ENCODE measurements around the gene MYO10. TPM values are rescaled to one million over a fixed set of nuclear protein-coding genes. Genes with fewer than 3 reads are reported as not detected.
A peak's percentile ranks its signal among the peaks of the same experiment; 100 is the strongest.
"Not testable (repeated sequence)": the region's sequence is repeated elsewhere in the genome, so short reads cannot be mapped to it uniquely, and the experiment has no call there.

MYO10 gene
- total and polyA plus RNA-seq, 8 donors = 32.6 to 71.5 (median 65.0) TPM

GRCh38 chr5:16749626-16750025 is 186.5 kb downstream of the MYO10 start:
- Histone ChIP-seq H3K9me3 (no peaks in the 10 kb centered on the region), H3K36me3 (peaks cover 0 to 4% of the 10 kb centered on the region in 2 donors), H3K4me3 (no peak overlapping the region), H3K4me1 (no peaks in the 10 kb centered on the region), H3K27ac (no peak overlapping the region), H3K27me3 (no peaks in the 10 kb centered on the region)
- DNase-seq = no peak
- intact Hi-C loops (cut with DNase I) = no loop called here
- no peak for ATAC-seq
- no peak for TF ChIP-seq CTCF (IDR thresholded peaks at IDR 0.05)

GRCh38 chr5:16744164-16744880 is 191.8 kb downstream of the MYO10 start:
- no peak for ATAC-seq

GRCh38 chr5:16742938-16743337 is 193.2 kb downstream of the MYO10 start:
- ATAC-seq (peak; percentile 60), DNase-seq (no peak)
- no peaks in the 10 kb centered on the region for H3K27me3 ChIP-seq
- H3K9me3 ChIP-seq = no peaks in the 10 kb centered on the region
- intact Hi-C loops (cut with DNase I) = no loop called here
- no peak overlapping the region for H3K27ac ChIP-seq
- TF ChIP-seq CTCF (IDR thresholded peaks at IDR 0.05) = no peak
- H3K4me1 ChIP-seq = peaks cover 0 to 6% of the 10 kb centered on the region in 2 donors
- H3K4me3 ChIP-seq = no peak overlapping the region
- no peaks in the 10 kb centered on the region for H3K36me3 ChIP-seq

More at GRCh38 chr5:16744164-16744880, 191.8 kb downstream of the MYO10 start:
- H3K27ac ChIP-seq = no peak overlapping the region
- no peaks in the 10 kb centered on the region for H3K27me3 ChIP-seq
- H3K4me1 ChIP-seq = peaks cover 0 to 3% of the 10 kb centered on the region in 2 donors
- no peaks in the 10 kb centered on the region for H3K36me3 ChIP-seq
- intact Hi-C loops (cut with DNase I) = no loop called here
- no peak for DNase-seq
- H3K9me3 ChIP-seq = no peaks in the 10 kb centered on the region
- TF ChIP-seq CTCF (IDR thresholded peaks at IDR 0.05) = no peak
- no peak overlapping the region for H3K4me3 ChIP-seq

DNA sequence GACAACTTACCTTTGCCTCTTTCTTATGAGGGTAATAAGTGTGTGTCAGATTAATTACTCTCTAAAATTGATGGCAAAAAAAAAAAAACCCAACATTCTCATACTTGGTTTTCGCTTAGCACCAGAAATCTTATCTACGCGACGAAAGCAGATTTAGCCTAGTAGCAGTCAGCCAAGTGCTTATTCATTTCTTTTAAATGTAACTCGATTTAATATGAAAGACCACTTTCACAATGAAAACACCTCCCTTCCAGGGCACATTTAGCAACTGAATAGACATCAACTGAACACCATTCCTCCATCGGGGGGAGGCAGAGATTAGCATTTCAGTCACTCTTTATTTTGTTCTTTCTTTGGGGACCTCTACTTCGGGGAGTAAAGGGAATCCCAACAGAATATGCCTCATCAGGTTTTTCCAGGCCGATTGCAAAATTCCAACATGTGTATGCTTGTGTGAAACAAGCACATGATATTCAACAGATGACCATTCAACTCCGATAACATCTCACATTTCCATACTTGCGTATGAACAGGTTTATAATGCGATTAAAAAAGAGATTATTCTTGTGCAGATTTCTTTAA is 195.2 kb downstream of the MYO10 start:
- DNase-seq = no peak
- H3K27ac ChIP-seq = peak overlapping the region in 1 of 2 donors; percentile 16
- H3K36me3 ChIP-seq = no peaks in the 10 kb centered on the region
- H3K27me3 ChIP-seq = no peaks in the 10 kb centered on the region
- no peaks in the 10 kb centered on the region for H3K9me3 ChIP-seq
- no peak overlapping the region for H3K4me3 ChIP-seq
- no peak for TF ChIP-seq CTCF (IDR thresholded peaks at IDR 0.05)
- H3K4me1 ChIP-seq = peaks cover 9 to 26% of the 10 kb centered on the region in 2 donors
- intact Hi-C loops (cut with DNase I) = no loop called here
- no peak for ATAC-seq

- DNase-seq (no peak), ATAC-seq (no peak)
- no peak overlapping the region for H3K27ac ChIP-seq
- peaks cover 16 to 28% of the 10 kb centered on the region in 2 donors for H3K4me1 ChIP-seq
- no peaks in the 10 kb centered on the region for H3K36me3 ChIP-seq
- intact Hi-C loops (cut with DNase I) = no loop called here
- no peaks in the 10 kb centered on the region for H3K27me3 ChIP-seq
- H3K4me3 ChIP-seq = no peak overlapping the region
- TF ChIP-seq CTCF (IDR thresholded peaks at IDR 0.05) = no peak
- H3K9me3 ChIP-seq = no peaks in the 10 kb centered on the region
Measured at GRCh38 chr5:16740066-16740810, 195.8 kb downstream of the MYO10 start.

GRCh38 chr5:16738393-16738792 is 197.7 kb downstream of the MYO10 start:
- H3K9me3 ChIP-seq; H3K4me3 ChIP-seq; intact Hi-C loops (cut with DNase I); H3K36me3 ChIP-seq; ATAC-seq; H3K27me3 ChIP-seq; H3K27ac ChIP-seq; DNase-seq: not testable (repeated sequence)
- peaks cover 17 to 28% of the 10 kb centered on the region in 2 donors for H3K4me1 ChIP-seq

All from left lung (tissue), 10 donors.